Measurements from ENCODE around the gene PDXK. TPM values are rescaled to one million over a fixed set of nuclear protein-coding genes. Genes with fewer than 3 reads are reported as not detected.
A peak's percentile ranks its signal among the peaks of the same experiment; 100 is the strongest.

PDXK gene
- total RNA-seq, 1 experiment from 2014 or later: 175 TPM

DNA sequence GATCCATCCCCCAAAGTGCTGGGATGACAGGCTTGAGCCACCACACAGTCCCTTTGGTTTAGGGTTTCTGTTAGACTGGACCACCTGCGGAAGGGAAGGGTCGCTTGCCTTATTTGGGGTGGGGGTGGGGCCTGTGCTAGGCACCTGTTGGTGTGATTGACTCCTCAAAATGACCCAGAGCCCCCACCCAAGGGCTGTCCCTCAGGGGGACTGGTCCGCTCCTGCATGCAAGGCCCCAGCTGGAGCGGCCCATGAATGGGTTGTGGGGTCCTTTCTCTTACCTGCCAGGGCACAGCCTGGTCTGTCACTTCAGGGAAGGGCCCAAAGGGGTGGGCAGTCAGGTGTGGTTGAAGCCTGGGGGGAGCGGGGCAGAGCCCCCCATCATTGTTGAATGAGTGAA lies 59.0 kb downstream of the PDXK start:
- H3F3A ChIP-seq (ENCODE audit: insufficient read depth, low read depth): peaks cover 72% of the 10 kb centered on the region
- H3K4me1 ChIP-seq (replicated peaks; ENCODE audit: insufficient read depth): peaks cover 67% of the 10 kb centered on the region
- intact Hi-C loops (cut with micrococcal nuclease; ENCODE audit: unreplicated experiment): no loop called here
- H3K27ac ChIP-seq: peak overlapping the region; percentile 100
- ChIA-PET CTCF (interaction anchor here (0.7 kb wide), 1 partner anchor 11 kb away, joined by 3 read pairs; no protein-coding TSS in a partner anchor), POLR2A (ENCODE audit: unreplicated experiment) (no interaction called here)
- H3K9me3 ChIP-seq (ENCODE audit: insufficient read depth, low read depth): no peaks in the 10 kb centered on the region
- peaks cover 14% of the 10 kb centered on the region for H3K36me3 ChIP-seq (ENCODE audit: low read depth)
- H2AFZ ChIP-seq: no peak overlapping the region
- H3K4me3 ChIP-seq: peak overlapping the region; percentile 49
- H3K27me3 ChIP-seq (ENCODE audit: insufficient read depth, low read depth): no peaks in the 10 kb centered on the region
- no peak for DNase-seq
- peak overlapping the region; percentile 87 for H3K4me2 ChIP-seq
- no TSS peak for BruUV-seq (replicated peaks)
- H3K79me2 ChIP-seq (ENCODE audit: low read depth): peaks cover 52% of the 10 kb centered on the region
- no peaks in the 10 kb centered on the region for H3K9me2 ChIP-seq (ENCODE audit: insufficient read depth)
- no peak for TF ChIP-seq EZH2 (IDR thresholded peaks at IDR 0.05; ENCODE audit: low read depth)
- TF ChIP-seq, protein P1, sequence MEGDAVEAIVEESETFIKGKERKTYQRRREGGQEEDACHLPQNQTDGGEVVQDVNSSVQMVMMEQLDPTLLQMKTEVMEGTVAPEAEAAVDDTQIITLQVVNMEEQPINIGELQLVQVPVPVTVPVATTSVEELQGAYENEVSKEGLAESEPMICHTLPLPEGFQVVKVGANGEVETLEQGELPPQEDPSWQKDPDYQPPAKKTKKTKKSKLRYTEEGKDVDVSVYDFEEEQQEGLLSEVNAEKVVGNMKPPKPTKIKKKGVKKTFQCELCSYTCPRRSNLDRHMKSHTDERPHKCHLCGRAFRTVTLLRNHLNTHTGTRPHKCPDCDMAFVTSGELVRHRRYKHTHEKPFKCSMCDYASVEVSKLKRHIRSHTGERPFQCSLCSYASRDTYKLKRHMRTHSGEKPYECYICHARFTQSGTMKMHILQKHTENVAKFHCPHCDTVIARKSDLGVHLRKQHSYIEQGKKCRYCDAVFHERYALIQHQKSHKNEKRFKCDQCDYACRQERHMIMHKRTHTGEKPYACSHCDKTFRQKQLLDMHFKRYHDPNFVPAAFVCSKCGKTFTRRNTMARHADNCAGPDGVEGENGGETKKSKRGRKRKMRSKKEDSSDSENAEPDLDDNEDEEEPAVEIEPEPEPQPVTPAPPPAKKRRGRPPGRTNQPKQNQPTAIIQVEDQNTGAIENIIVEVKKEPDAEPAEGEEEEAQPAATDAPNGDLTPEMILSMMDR (conservative IDR thresholded peaks at IDR 0.05): no peak
- H4K20me1 ChIP-seq (ENCODE audit: insufficient read depth): peaks cover 7% of the 10 kb centered on the region

DNA sequence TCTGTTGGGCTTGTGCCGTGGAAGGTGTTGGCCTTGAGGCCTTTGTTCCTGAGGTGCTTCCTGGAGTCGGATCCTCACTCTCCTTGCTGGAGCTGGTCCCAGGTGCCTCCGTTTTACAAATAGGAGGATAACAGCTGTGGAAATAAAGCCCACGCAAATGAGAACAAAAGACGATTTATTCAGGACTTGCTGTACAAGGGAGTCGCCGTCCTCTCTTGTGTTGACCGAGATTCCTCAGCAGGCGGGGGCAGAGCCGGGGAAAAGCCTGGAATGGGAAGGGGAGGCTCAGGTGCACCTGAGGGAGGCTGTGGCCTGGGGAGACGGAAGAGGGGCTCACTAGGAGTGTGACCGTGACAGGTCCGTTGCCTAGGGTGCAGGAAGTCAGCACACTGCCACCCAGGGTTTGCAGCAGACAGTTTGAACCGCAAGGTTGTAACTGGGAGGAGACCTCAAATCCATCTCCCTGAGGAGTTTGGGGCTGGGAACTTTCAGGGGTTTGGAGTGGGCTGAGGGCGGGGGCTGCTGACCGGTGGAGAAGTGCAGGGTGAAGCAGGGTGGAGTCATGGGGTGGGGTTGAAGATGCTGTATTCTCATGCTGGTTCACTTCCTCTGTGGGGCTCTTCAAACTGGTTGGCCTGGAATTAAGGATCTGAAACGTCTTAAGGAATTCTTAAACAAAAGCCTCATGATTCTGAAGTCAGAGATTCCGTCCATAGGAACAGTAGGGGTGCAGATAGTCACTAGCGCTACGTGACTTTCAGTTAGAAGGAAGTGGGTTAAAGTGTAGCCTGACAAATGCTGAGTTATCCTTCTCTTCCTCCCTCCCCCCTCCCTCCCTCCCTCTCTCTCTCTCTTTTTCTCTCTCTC lies 59.8 kb downstream of the PDXK start:
- peaks cover 45% of the 10 kb centered on the region for H3K79me2 ChIP-seq (ENCODE audit: low read depth)
- POLR2A ChIA-PET (ENCODE audit: unreplicated experiment): no interaction called here

DNA sequence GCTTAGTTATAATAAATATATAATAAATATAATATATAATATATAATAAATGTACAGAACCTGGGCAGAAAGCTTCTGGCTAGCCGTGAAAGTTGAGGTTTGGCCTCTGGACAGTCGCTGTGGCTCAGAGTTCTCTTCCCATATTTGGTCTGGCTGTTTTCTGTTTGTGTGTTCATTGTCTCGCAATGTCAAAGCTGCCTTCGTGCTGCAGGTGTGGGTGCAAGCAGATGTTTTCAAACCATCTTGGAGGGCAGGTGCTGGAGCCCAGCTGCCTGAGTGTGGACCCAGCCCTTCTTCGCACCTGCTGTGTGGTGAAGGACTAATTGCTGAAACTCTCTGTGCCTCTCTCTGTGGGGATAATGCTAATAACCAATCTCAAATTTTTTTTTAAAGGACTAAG lies 60.7 kb downstream of the PDXK start:
- H3K79me2 ChIP-seq (ENCODE audit: low read depth): peaks cover 41% of the 10 kb centered on the region
- H3K27ac ChIP-seq: peak overlapping the region; percentile 100
- H3K9me2 ChIP-seq (ENCODE audit: insufficient read depth): no peaks in the 10 kb centered on the region
- no peak for DNase-seq
- intact Hi-C loops (cut with micrococcal nuclease; ENCODE audit: unreplicated experiment): loop anchor here (1.0 to 10.0 kb wide), 2 partner anchors 10 to 125 kb away; partner anchors contain the start of genes HSF2BP, RRP1 and RRP1B
- peaks cover 79% of the 10 kb centered on the region for H3F3A ChIP-seq (ENCODE audit: insufficient read depth, low read depth)
- TF ChIP-seq, protein P1 (conservative IDR thresholded peaks at IDR 0.05): no peak
- TF ChIP-seq EZH2 (IDR thresholded peaks at IDR 0.05; ENCODE audit: low read depth): no peak
- H2AFZ ChIP-seq: no peak overlapping the region
- peak overlapping the region; percentile 57 for H3K4me3 ChIP-seq
- POLR2A ChIA-PET (ENCODE audit: unreplicated experiment): no interaction called here
- CTCF ChIA-PET: interaction anchor here (1.5 kb wide), 1 partner anchor 10 kb away, joined by 6 read pairs; the partner anchor contains the start of gene RRP1
- H3K4me2 ChIP-seq: peak overlapping the region; percentile 87
- H3K36me3 ChIP-seq (ENCODE audit: low read depth): 0 out of 2 replicates have a peak, but pooled peaks cover 5% of the 10 kb centered on the region
- H3K27me3 ChIP-seq (ENCODE audit: insufficient read depth, low read depth): no peaks in the 10 kb centered on the region
- H3K4me1 ChIP-seq (replicated peaks; ENCODE audit: insufficient read depth): peaks cover 68% of the 10 kb centered on the region
- BruUV-seq (replicated peaks): no TSS peak
- no peaks in the 10 kb centered on the region for H3K9me3 ChIP-seq (ENCODE audit: insufficient read depth, low read depth)
- H4K20me1 ChIP-seq (ENCODE audit: insufficient read depth): peaks cover 3% of the 10 kb centered on the region; the same call in 1 of the 2 replicates

More for the DNA sequence above, 59.8 kb downstream of the PDXK start:
- H3K4me1 ChIP-seq (replicated peaks; ENCODE audit: insufficient read depth): peaks cover 68% of the 10 kb centered on the region
- BruUV-seq (replicated peaks): no TSS peak
- no peaks in the 10 kb centered on the region for H3K9me2 ChIP-seq (ENCODE audit: insufficient read depth)
- H3K9me3 ChIP-seq (ENCODE audit: insufficient read depth, low read depth): no peaks in the 10 kb centered on the region
- intact Hi-C loops (cut with micrococcal nuclease; ENCODE audit: unreplicated experiment): loop anchor here (1.0 kb wide), 1 partner anchor 11 kb away; the partner anchor contains the start of gene RRP1
- peak overlapping the region; percentile 57 for H3K4me3 ChIP-seq
- CTCF ChIA-PET: interaction anchor here (0.7 kb wide), 1 partner anchor 10 kb away, joined by 3 read pairs; no protein-coding TSS in a partner anchor
- H3K27me3 ChIP-seq (ENCODE audit: insufficient read depth, low read depth): no peaks in the 10 kb centered on the region
- peaks cover 7% of the 10 kb centered on the region for H4K20me1 ChIP-seq (ENCODE audit: insufficient read depth)
- H3F3A ChIP-seq (ENCODE audit: insufficient read depth, low read depth): peaks cover 73% of the 10 kb centered on the region
- H3K4me2 ChIP-seq: peak overlapping the region; percentile 87
- H3K36me3 ChIP-seq (ENCODE audit: low read depth): peaks cover 7% of the 10 kb centered on the region; the same call in 1 of the 2 replicates
- H2AFZ ChIP-seq: no peak overlapping the region
- TF ChIP-seq, protein P1 (conservative IDR thresholded peaks at IDR 0.05): no peak
- TF ChIP-seq EZH2 (IDR thresholded peaks at IDR 0.05; ENCODE audit: low read depth): no peak
- peak; percentile 61 to 98 for DNase-seq
- peak overlapping the region; percentile 100 for H3K27ac ChIP-seq

Data from PC-9 (cell line).